A673 (cell line): ENCODE results near the gene PPP3R2.
A peak's percentile ranks its signal among the peaks of the same experiment; 100 is the strongest.

Experiments used
- EZH2 ChIP-seq: fragments of 200-600 bp; sonication (generic); IDR thresholded peaks from 2 replicates; pipeline ENCODE4 v1.6.1; 2017; ENCODE audit warnings: borderline replicate concordance, low read depth, mild to moderate bottlenecking, mixed read lengths, antibody characterized with exemption, low read length; ENCODE audit not compliant: poor library complexity, severe bottlenecking
- TF ChIP-seq, protein P1 (sequence below): fragments of 300-800, 200-600 bp; sonication (generic); conservative IDR thresholded peaks from 2 replicates; pipeline ENCODE4 v1.5.1; 2017; ENCODE audit warnings: low read depth, mild to moderate bottlenecking, antibody characterized with exemption, low read length, moderate library complexity, mixed read lengths

GRCh38 chr9:101566904-101567724, 27.7 kb downstream of the PPP3R2 start:
- TF ChIP-seq, protein P1, sequence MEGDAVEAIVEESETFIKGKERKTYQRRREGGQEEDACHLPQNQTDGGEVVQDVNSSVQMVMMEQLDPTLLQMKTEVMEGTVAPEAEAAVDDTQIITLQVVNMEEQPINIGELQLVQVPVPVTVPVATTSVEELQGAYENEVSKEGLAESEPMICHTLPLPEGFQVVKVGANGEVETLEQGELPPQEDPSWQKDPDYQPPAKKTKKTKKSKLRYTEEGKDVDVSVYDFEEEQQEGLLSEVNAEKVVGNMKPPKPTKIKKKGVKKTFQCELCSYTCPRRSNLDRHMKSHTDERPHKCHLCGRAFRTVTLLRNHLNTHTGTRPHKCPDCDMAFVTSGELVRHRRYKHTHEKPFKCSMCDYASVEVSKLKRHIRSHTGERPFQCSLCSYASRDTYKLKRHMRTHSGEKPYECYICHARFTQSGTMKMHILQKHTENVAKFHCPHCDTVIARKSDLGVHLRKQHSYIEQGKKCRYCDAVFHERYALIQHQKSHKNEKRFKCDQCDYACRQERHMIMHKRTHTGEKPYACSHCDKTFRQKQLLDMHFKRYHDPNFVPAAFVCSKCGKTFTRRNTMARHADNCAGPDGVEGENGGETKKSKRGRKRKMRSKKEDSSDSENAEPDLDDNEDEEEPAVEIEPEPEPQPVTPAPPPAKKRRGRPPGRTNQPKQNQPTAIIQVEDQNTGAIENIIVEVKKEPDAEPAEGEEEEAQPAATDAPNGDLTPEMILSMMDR = peak; percentile 55
- TF ChIP-seq EZH2 = no peak
